Prostate gland (tissue), 2 donors: ENCODE results near the gene GLIS1. TPM values are rescaled to one million over a fixed set of nuclear protein-coding genes. Genes with fewer than 3 reads are reported as not detected.

Experiments used
- DNase-seq: peaks from one replicate; pipeline ENCODE4 v3.0.0-alpha.2; 2019; ENCODE audit warnings: low spot score
- H3K27ac ChIP-seq, 2 donors: fragments of 200-600 bp; sonication (generic); 2 replicates each; pipeline ENCODE4 v1.5.1; 2017 to 2019
- H3K27me3 ChIP-seq: fragments of 200-600 bp; sonication (generic); replicated peaks from 2 replicates; pipeline ENCODE4 v1.5.1; 2019; ENCODE audit not compliant: insufficient read depth
- H3K36me3 ChIP-seq, 2 donors: fragments of 200-600 bp; sonication (generic); 1 replicate in 1 of 2; 2 replicates in 1 of 2; pipeline versions ENCODE4 v1.5.1 to v1.8.1; 2017 to 2019
- H3K4me1 ChIP-seq: fragments of 200-600 bp; sonication (generic); replicated peaks from 2 replicates; pipeline ENCODE4 v1.5.1; 2019
- H3K4me3 ChIP-seq, 2 donors: fragments of 200-600 bp; sonication (generic); 2 replicates each; pipeline ENCODE4 v1.5.1; 2017 to 2019
- H3K9me3 ChIP-seq: fragments of 200-600 bp; sonication (generic); 2 replicates; pipeline ENCODE4 v1.5.1; 2017
- CTCF ChIP-seq, 4 experiments: fragments of 200-600 bp in 2 of 4; fragments of 450-650 bp in 2 of 4; sonication (generic) in 2 of 4; IDR thresholded peaks; 1 replicate in 3 of 4; 2 replicates in 1 of 4; pipeline ENCODE4 v1.5.1; 2016 to 2019; ENCODE audit warnings: antibody characterized with exemption in 4 of 4, mild to moderate bottlenecking in 2 of 4, moderate library complexity in 2 of 4
- POLR2A ChIP-seq: fragments of 450-650 bp; IDR thresholded peaks from one replicate; pipeline ENCODE4 v1.6.1; 2016; ENCODE audit warnings: antibody characterized with exemption, mild to moderate bottlenecking
- POLR2AphosphoS5 ChIP-seq: sonication (generic); formaldehyde crosslinking; IDR thresholded peaks from one replicate; pipeline ENCODE4 v1.6.1; 2017; ENCODE audit warnings: antibody characterized with exemption
- WGBS: methylation state at CpG from one replicate; pipeline ENCODE4 v1.1.5; 2018; 5-methylcytosine and 5-hydroxymethylcytosine counted together
- intact Hi-C: fragments of 100-400 bp; cut with DNase I; formaldehyde crosslinking; loops from one replicate; pipeline ENCODE4 v1.14.2; 2022
- total RNA-seq, 2 donors: library from RNA; depleted of rRNA; stranded (reverse); fragments of >200 nt; gene quantifications; one replicate each; pipeline ENCODE4 v1.1.0, GENCODE V29; 2016

Gene GLIS1
- total RNA-seq, 2 donors from 2014 or later = 1.1 to 8.1 TPM

GRCh38 chr1:53539711-53540603 is 199.0 kb downstream of the GLIS1 start:
- Histone ChIP-seq H3K4me3 (no peak overlapping the region), H3K4me1 (no peaks in the 10 kb centered on the region), H3K27ac (no peak overlapping the region), H3K9me3 (no peaks in the 10 kb centered on the region), H3K27me3 (no peaks in the 10 kb centered on the region), H3K36me3 (no peaks in the 10 kb centered on the region)
- intact Hi-C loops = no loop called here
- WGBS = 87% methylated on average over 22 of the region's 22 CpGs
- DNase-seq = no peak
- no peak for TF ChIP-seq POLR2AphosphoS5
- TF ChIP-seq CTCF (IDR thresholded peaks at IDR 0.05) = no peak
- TF ChIP-seq POLR2A = no peak

GRCh38 chr1:53539226-53539625 is 199.7 kb downstream of the GLIS1 start:
- H3K36me3 ChIP-seq = no peaks in the 10 kb centered on the region
- 84% methylated on average over 2 of the region's 2 CpGs for WGBS
- H3K4me1 ChIP-seq = no peaks in the 10 kb centered on the region
- intact Hi-C loops = no loop called here
- no peak for TF ChIP-seq POLR2A
- no peak for TF ChIP-seq POLR2AphosphoS5
- TF ChIP-seq CTCF (IDR thresholded peaks at IDR 0.05) = no peak
- H3K9me3 ChIP-seq = no peaks in the 10 kb centered on the region
- H3K27me3 ChIP-seq = no peaks in the 10 kb centered on the region
- no peak overlapping the region for H3K4me3 ChIP-seq
- DNase-seq = no peak
- no peak overlapping the region for H3K27ac ChIP-seq

- no peak for DNase-seq
- Histone ChIP-seq H3K4me3 (no peak overlapping the region), H3K4me1 (no peaks in the 10 kb centered on the region), H3K9me3 (no peaks in the 10 kb centered on the region), H3K27ac (no peak overlapping the region), H3K36me3 (no peaks in the 10 kb centered on the region), H3K27me3 (no peaks in the 10 kb centered on the region)
- TF ChIP-seq CTCF (IDR thresholded peaks at IDR 0.05) (no peak), POLR2AphosphoS5 (no peak), POLR2A (no peak)
- 85% methylated on average over 6 of the region's 6 CpGs for WGBS
- intact Hi-C loops = no loop called here
Measured at GRCh38 chr1:53536606-53537005, 202.4 kb downstream of the GLIS1 start.

DNA sequence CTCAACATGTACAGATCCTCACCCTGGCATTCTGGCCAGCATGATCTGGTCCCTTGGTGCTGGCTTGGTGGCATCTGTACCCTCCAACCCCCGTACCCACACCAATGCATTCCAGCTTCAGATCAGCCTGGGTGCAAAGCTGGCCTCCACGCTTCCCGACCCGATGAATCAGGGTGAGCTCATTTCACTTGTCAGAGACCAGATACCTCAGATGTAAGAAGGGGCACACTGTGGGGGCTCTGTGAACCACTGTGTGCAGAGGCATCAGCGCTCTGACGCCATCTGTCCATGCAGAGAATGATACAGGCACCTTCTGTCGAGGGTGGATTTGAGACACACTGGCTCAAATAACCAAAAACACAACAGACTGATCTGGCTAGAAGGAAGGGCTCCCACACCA is 203.1 kb downstream of the GLIS1 start:
- no peaks in the 10 kb centered on the region for H3K9me3 ChIP-seq
- WGBS = 91% methylated on average over 7 of the region's 7 CpGs
- no peak overlapping the region for H3K4me3 ChIP-seq
- TF ChIP-seq POLR2A (no peak), POLR2AphosphoS5 (no peak), CTCF (IDR thresholded peaks at IDR 0.05) (no peak)
- intact Hi-C loops = no loop called here
- DNase-seq = no peak
- H3K27ac ChIP-seq = no peak overlapping the region
- H3K36me3 ChIP-seq = no peaks in the 10 kb centered on the region
- H3K27me3 ChIP-seq = no peaks in the 10 kb centered on the region
- H3K4me1 ChIP-seq = no peaks in the 10 kb centered on the region

GRCh38 chr1:53535226-53535625 is 203.7 kb downstream of the GLIS1 start:
- DNase-seq = no peak
- Histone ChIP-seq H3K36me3 (no peaks in the 10 kb centered on the region), H3K9me3 (no peaks in the 10 kb centered on the region), H3K27me3 (no peaks in the 10 kb centered on the region), H3K27ac (no peak overlapping the region), H3K4me1 (no peaks in the 10 kb centered on the region), H3K4me3 (no peak overlapping the region)
- WGBS = 99% methylated on average over 5 of the region's 5 CpGs
- intact Hi-C loops = no loop called here
- TF ChIP-seq POLR2A (no peak), POLR2AphosphoS5 (no peak), CTCF (IDR thresholded peaks at IDR 0.05) (no peak)
